ENCODE measurements around the gene UGT2B10. TPM values are rescaled to one million over a fixed set of nuclear protein-coding genes. Genes with fewer than 3 reads are reported as not detected.

The UGT2B10 gene
- total RNA-seq, 1 donor from 2014 or later: not detected

GRCh38 chr4:68874507-68874906 is 58.7 kb downstream of the UGT2B10 start:
- TF ChIP-seq CTCF (IDR thresholded peaks at IDR 0.05; ENCODE audit: insufficient read depth, low read length, poor library complexity, severe bottlenecking): no peak
- Histone ChIP-seq H3K36me3 (ENCODE audit: control insufficient read depth, insufficient read depth, low read length) (no peaks in the 10 kb centered on the region), H3K27me3 (ENCODE audit: control insufficient read depth, insufficient read depth, low read length) (no peaks in the 10 kb centered on the region), H3K4me3 (ENCODE audit: low read depth, low read length) (no peak overlapping the region)
- DNase-seq (ENCODE audit: low read depth): no peak

- Histone ChIP-seq H3K36me3 (ENCODE audit: control insufficient read depth, insufficient read depth, low read length) (no peaks in the 10 kb centered on the region), H3K4me3 (ENCODE audit: low read depth, low read length) (no peak overlapping the region)
- TF ChIP-seq CTCF (IDR thresholded peaks at IDR 0.05; ENCODE audit: insufficient read depth, low read length, poor library complexity, severe bottlenecking): no peak
Measured at GRCh38 chr4:68877555-68877954, 61.8 kb downstream of the UGT2B10 start.

GRCh38 chr4:68878048-68878447 is 62.3 kb downstream of the UGT2B10 start:
- H3K4me3 ChIP-seq (ENCODE audit: low read depth, low read length): no peak overlapping the region
- no peaks in the 10 kb centered on the region for H3K36me3 ChIP-seq (ENCODE audit: control insufficient read depth, insufficient read depth, low read length)
- DNase-seq (ENCODE audit: low read depth): no peak
- H3K27me3 ChIP-seq (ENCODE audit: control insufficient read depth, insufficient read depth, low read length): no peaks in the 10 kb centered on the region
- TF ChIP-seq CTCF (IDR thresholded peaks at IDR 0.05; ENCODE audit: insufficient read depth, low read length, poor library complexity, severe bottlenecking): no peak

More at GRCh38 chr4:68877555-68877954, 61.8 kb downstream of the UGT2B10 start:
- no peaks in the 10 kb centered on the region for H3K27me3 ChIP-seq (ENCODE audit: control insufficient read depth, insufficient read depth, low read length)
- DNase-seq (ENCODE audit: low read depth): no peak

Other genes starting within 250 kb of the UGT2B10 start
- not detected in 2 replicates for gene UGT2B17, start 239.7 kb upstream of the UGT2B10 start, total RNA-seq
- not detected in 2 replicates for gene UGT2B15, start 145.3 kb upstream of the UGT2B10 start, total RNA-seq
- gene UGT2A3, start 135.8 kb downstream of the UGT2B10 start, total RNA-seq: not detected in 2 replicates

All from kidney epithelial cell (primary cell).